Psoas muscle (tissue), 8 donors: Measurements from ENCODE around the gene MANSC1. TPM values are rescaled to one million over a fixed set of nuclear protein-coding genes. Genes with fewer than 3 reads are reported as not detected.
A peak's percentile ranks its signal among the peaks of the same experiment; 100 is the strongest.

Experiments
- ATAC-seq, 4 donors: fragments of 200-7000 bp; cut with Tn5 transposase; one replicate each; pipeline ENCODE4 v1.9.1; 2020; ENCODE audit warnings: moderate library complexity in 3 of 4, mild to moderate bottlenecking in 2 of 4
- DNase-seq, 2 donors: peaks; one replicate each; pipeline ENCODE4 v3.0.0-alpha.2; 2020
- H3K27ac ChIP-seq: fragments of 200-600 bp; one replicate; pipeline ENCODE4 v1.8.0; 2022
- H3K27me3 ChIP-seq, 3 donors: fragments of 200-600 bp in 1 of 3; one replicate each; pipeline versions ENCODE4 v1.6.1 to v1.8.0; 2013 to 2022; ENCODE audit warnings: low read length in 2 of 3, mild to moderate bottlenecking in 2 of 3, moderate library complexity in 1 of 3; ENCODE audit not compliant: insufficient read depth in 3 of 3
- H3K36me3 ChIP-seq, 2 donors: fragments of 200-600 bp in 1 of 2; one replicate each; pipeline versions ENCODE4 v1.6.1 to v1.8.0; 2013 to 2022; ENCODE audit warnings: low read depth in 1 of 2, mild to moderate bottlenecking in 1 of 2, moderate library complexity in 1 of 2; ENCODE audit not compliant: insufficient read depth in 1 of 2
- H3K4me1 ChIP-seq: fragments of 200-600 bp; one replicate; pipeline ENCODE4 v1.8.0; 2022
- H3K4me3 ChIP-seq: fragments of 200-600 bp; one replicate; pipeline ENCODE4 v1.8.0; 2022; ENCODE audit warnings: mild to moderate bottlenecking
- H3K9me3 ChIP-seq: fragments of 200-600 bp; one replicate; pipeline ENCODE4 v1.8.0; 2022
- CTCF ChIP-seq: fragments of 200-600 bp; IDR thresholded peaks from one replicate; pipeline ENCODE4 v1.8.0; 2022; ENCODE audit warnings: antibody characterized with exemption
- WGBS, 3 donors: extraction: QIAGEN DNeasy Blood & Tissue Kit; methylation state at CpG; one replicate each; pipeline versions ENCODE4 v1.1.6 to v1.1.7; 2013; 5-methylcytosine and 5-hydroxymethylcytosine counted together
- intact Hi-C, 2 donors: fragments of 100-400 bp; cut with DNase I; formaldehyde crosslinking; loops; one replicate each; pipeline versions ENCODE4 v1.11.0 to v1.14.2; 2022
- long read RNA-seq, 2 donors: library from polyadenylated mRNA; unstranded; transcript quantifications; one replicate each; pipeline ENCODE4 v2.0.0, GENCODE V29; 2021
- polyA plus RNA-seq, 3 donors: library from polyadenylated mRNA; stranded (reverse); fragments of 200-250 nt; gene quantifications; one replicate each; pipeline ENCODE4 v1.2.3, GENCODE V29; 2013
- total RNA-seq, 4 donors: library from RNA; stranded (reverse); fragmentation: NEBNext Ultra II Directional in 2 of 4; extraction: Animal tissue kit (Norgen Biotek cat#: 25700) in 2 of 4; gene quantifications; one replicate each; pipeline versions ENCODE4 v1.2.1 to v1.2.4, GENCODE V29; 2021 to 2023
- donor health status: healthy with polysubstance abuse.
- donor health status: DM: no; HTN: no; CAD: no; lungs with moderate emphysema.
- donor health status: Bipolar disorder and iron deficiency.
- donor health status: healthy.
- donor health status: DM: yes; HTN: yes; CAD: no.
- donor health status: DM: no; HTN: no; CAD: no.
- donor health status: DM: no; HTN: no; CAD: no.
- donor health status: DM: yes; HTN: yes; CAD: no.

MANSC1 gene
- total RNA-seq (1 to 10 TPM; 2.8 to 3.5 (median 3.3) TPM), polyA plus RNA-seq (1 to 10 TPM; 2.2 to 3.6 (median 3.2) TPM)
- long read RNA-seq, donor 1, result 0 reads
- long read RNA-seq, donor 2, partial matches to known transcripts, result 3 of 3 reads
- long read RNA-seq, donor 2, other reads (novel, unspliced or antisense), result 0 of 3 reads

- 1 to 2% (median 1%) methylated on average over 58 to 68 of the region's 68 CpGs for WGBS, 3 donors
- no peaks in the 10 kb centered on the region for H3K4me1 ChIP-seq
- peak within 1 kb of the TSS; percentile 50 for H3K27ac ChIP-seq
- no peaks in the 10 kb centered on the region for H3K27me3 ChIP-seq
- DNase-seq (peak; percentile 60 to 75), ATAC-seq (peak; percentile 65 to 82 (median 68))
- no peaks in the 10 kb centered on the region for H3K9me3 ChIP-seq
- no peaks in the 10 kb centered on the region for H3K36me3 ChIP-seq
- peak within 1 kb of the TSS; percentile 75 for H3K4me3 ChIP-seq
- intact Hi-C loops, result loop anchor here in 1 of 2 donors (10.0 kb wide), 1 partner anchor 365 kb away; the partner anchor contains the start of gene CDKN1B
- TF ChIP-seq CTCF, result peak; percentile 34
Measured at GRCh38 chr12:12349711-12350665, at the start of gene MANSC1. MANSC1 (minus strand) TSS chr12:12350242; CDS start chr12:12343314, 6,928 bp downstream.

GRCh38 chr12:12399161-12399560, 49.1 kb upstream of the MANSC1 start:
- Histone ChIP-seq H3K4me3 (no peak overlapping the region), H3K27ac (peak overlapping the region; percentile 12), H3K9me3 (no peaks in the 10 kb centered on the region), H3K4me1 (no peaks in the 10 kb centered on the region), H3K27me3 (no peaks in the 10 kb centered on the region), H3K36me3 (no peaks in the 10 kb centered on the region)
- ATAC-seq (no peak), DNase-seq (no peak)
- no peak for TF ChIP-seq CTCF
- 96 to 100% (median 97%) methylated on average over 1 of the region's 1 CpG for WGBS, 3 donors
- intact Hi-C loops, result no loop called here

- WGBS, 3 donors, result 53 to 59% (median 55%) methylated on average over 7 of the region's 7 CpGs
Measured at GRCh38 chr12:12398026-12398859, 48.2 kb upstream of the MANSC1 start.

More at GRCh38 chr12:12398026-12398859, 48.2 kb upstream of the MANSC1 start:
- H3K4me3 ChIP-seq, result no peak overlapping the region
- ATAC-seq, result peak; percentile 64 to 92 (median 81)
- peak overlapping the region; percentile 43 for H3K27ac ChIP-seq
- DNase-seq, result peak; percentile 60 to 71
- H3K4me1 ChIP-seq, result no peaks in the 10 kb centered on the region
- intact Hi-C loops, result no loop called here
- H3K9me3 ChIP-seq, result no peaks in the 10 kb centered on the region
- H3K36me3 ChIP-seq, result no peaks in the 10 kb centered on the region
- no peak for TF ChIP-seq CTCF
- no peaks in the 10 kb centered on the region for H3K27me3 ChIP-seq
